ENCODE results near the gene RALGPS2. TPM values are rescaled to one million over a fixed set of nuclear protein-coding genes. Genes with fewer than 3 reads are reported as not detected.

RALGPS2 gene
- total and polyA plus RNA-seq, 2 of the 13 experiments (the other 11 are each of a cell fraction or from before 2014, with no cell fraction given): 15.6 to 36.0 TPM

GRCh38 chr1:178926046-178926445 lies 201.0 kb downstream of the RALGPS2 start:
- TF ChIP-seq, protein P1, sequence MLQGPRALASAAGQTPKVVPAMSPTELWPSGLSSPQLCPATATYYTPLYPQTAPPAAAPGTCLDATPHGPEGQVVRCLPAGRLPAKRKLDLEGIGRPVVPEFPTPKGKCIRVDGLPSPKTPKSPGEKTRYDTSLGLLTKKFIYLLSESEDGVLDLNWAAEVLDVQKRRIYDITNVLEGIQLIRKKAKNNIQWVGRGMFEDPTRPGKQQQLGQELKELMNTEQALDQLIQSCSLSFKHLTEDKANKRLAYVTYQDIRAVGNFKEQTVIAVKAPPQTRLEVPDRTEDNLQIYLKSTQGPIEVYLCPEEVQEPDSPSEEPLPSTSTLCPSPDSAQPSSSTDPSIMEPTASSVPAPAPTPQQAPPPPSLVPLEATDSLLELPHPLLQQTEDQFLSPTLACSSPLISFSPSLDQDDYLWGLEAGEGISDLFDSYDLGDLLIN (CRISPR knock-in tag; IDR thresholded peaks at IDR 0.05; ENCODE audit: borderline replicate concordance): no peak
- TF ChIP-seq ZNF704 (CRISPR knock-in tag; IDR thresholded peaks at IDR 0.05; ENCODE audit: borderline replicate concordance) (no peak), NCOA2 (CRISPR knock-in tag; IDR thresholded peaks at IDR 0.05) (no peak), HDAC6 (IDR thresholded peaks at IDR 0.05; ENCODE audit: low read depth, low read length) (no peak), CCAR2 (optimal IDR thresholded peaks at IDR 0.05; ENCODE audit: low read depth, low read length) (no peak), GFI1 (CRISPR knock-in tag; IDR thresholded peaks at IDR 0.05; ENCODE audit: borderline replicate concordance) (no peak), GTF3A (CRISPR knock-in tag; conservative IDR thresholded peaks at IDR 0.05) (no peak)
- POLR2A ChIA-PET: no interaction called here
- Histone ChIP-seq H3K27ac (ENCODE audit: extremely low read length, insufficient read depth, low read length) (no peak overlapping the region), H3K4me2 (ENCODE audit: low read depth, low read length) (no peak overlapping the region), H3K9ac (ENCODE audit: insufficient read depth, low read depth, low read length) (no peak overlapping the region), H3K27me3 (ENCODE audit: control insufficient read depth in 1 of 2, insufficient read depth in 2 of 2, low read length in 2 of 2) (no peaks in the 10 kb centered on the region), H3K79me2 (ENCODE audit: insufficient read depth, low read length) (no peaks in the 10 kb centered on the region), H4K20me1 (ENCODE audit: insufficient read depth, low read length) (no peaks in the 10 kb centered on the region), H3K4me3 (replicated peaks in 1 of 3; ENCODE audit: insufficient read depth in 1 of 3, low read depth in 2 of 3, low read length in 3 of 3) (no peak overlapping the region), H2AFZ (ENCODE audit: low read length) (no peak overlapping the region), H3K4me1 (ENCODE audit: insufficient read depth, low read length) (peaks cover 70% of the 10 kb centered on the region), H3K36me3 (replicated peaks in 1 of 2; ENCODE audit: control insufficient read depth in 1 of 2, insufficient read depth in 2 of 2, low read length in 2 of 2) (no peaks in the 10 kb centered on the region; a peak in 1 of 5 replicates), H3K9me3 (ENCODE audit: low read length) (peaks cover 5% of the 10 kb centered on the region; the same call in 1 of the 2 replicates)
- no TSS peak for BruUV-seq (replicated peaks)
- intact Hi-C loops (cut with micrococcal nuclease; ENCODE audit: unreplicated experiment): no loop called here
- 94% methylated on average over 1 of the region's 1 CpG for WGBS (ENCODE audit: low lambda C conversion rate)
- in situ Hi-C loops (cut with HindIII; ENCODE audit: extremely low pct_ligation_motif_present, low pct_unique_long_range_greater_than_20kb): no loop called here
- CTCF ChIA-PET (ENCODE audit: low intra/inter-chr PET ratio, low total read pairs): no interaction called here
- DNase-seq (ENCODE audit: low spot score) (no peak), FAIRE-seq (no peak), ATAC-seq (no peak)

Data from HepG2 (cell line).